Measurements from ENCODE around the gene NINJ2. TPM values are rescaled to one million over a fixed set of nuclear protein-coding genes. Genes with fewer than 3 reads are reported as not detected.
A peak's percentile ranks its signal among the peaks of the same experiment; 100 is the strongest.

NINJ2 gene
- total and polyA plus RNA-seq, 12 donors = 1.9 to 25.7 (median 8.3) TPM

GRCh38 chr12:627285-627684 lies 36.0 kb downstream of the NINJ2 start:
- WGBS, 2 donors = 93% methylated on average over 4 of the region's 4 CpGs
- peaks cover 16 to 84% (median 69%) of the 10 kb centered on the region in 9 donors for H3K4me1 ChIP-seq
- peak overlapping the region; percentile 36 to 95 (median 64) for H3K27ac ChIP-seq

GRCh38 chr12:625998-626397 lies 37.2 kb downstream of the NINJ2 start:
- 76 to 83% methylated on average over 3 of the region's 3 CpGs for WGBS, 2 donors
- no peaks in the 10 kb centered on the region for H3K9me3 ChIP-seq
- no peak for TF ChIP-seq CTCF (IDR thresholded peaks at IDR 0.05)
- no peak overlapping the region for H3K4me3 ChIP-seq
- H3K4me1 ChIP-seq = peaks cover 16 to 85% (median 64%) of the 10 kb centered on the region in 9 donors
- no peaks in the 10 kb centered on the region for H3K36me3 ChIP-seq
- peak overlapping the region in 9 of 10 donors; percentile 7 to 95 (median 49) for H3K27ac ChIP-seq
- H3K27me3 ChIP-seq = no peaks in the 10 kb centered on the region
- DNase-seq (no peak), ATAC-seq (peak in 3 of 8 donors; percentile 20 to 54 (median 34))
- intact Hi-C loops (cut with DNase I) = no loop called here

More at GRCh38 chr12:627285-627684, 36.0 kb downstream of the NINJ2 start:
- no peak for ATAC-seq
- no peak overlapping the region for H3K4me3 ChIP-seq
- no peaks in the 10 kb centered on the region for H3K27me3 ChIP-seq
- TF ChIP-seq CTCF (IDR thresholded peaks at IDR 0.05) = no peak
- no peak for DNase-seq
- H3K9me3 ChIP-seq = no peaks in the 10 kb centered on the region
- H3K36me3 ChIP-seq = no peaks in the 10 kb centered on the region
- intact Hi-C loops (cut with DNase I) = no loop called here

GRCh38 chr12:623865-624372 lies 39.3 kb downstream of the NINJ2 start:
- WGBS, 2 donors = 89 to 90% methylated on average over 4 of the region's 4 CpGs
- no peak for DNase-seq
- peaks cover 18 to 81% (median 55%) of the 10 kb centered on the region in 9 donors for H3K4me1 ChIP-seq
- H3K9me3 ChIP-seq = no peaks in the 10 kb centered on the region
- no peak overlapping the region for H3K4me3 ChIP-seq
- H3K36me3 ChIP-seq = no peaks in the 10 kb centered on the region
- no peak for ATAC-seq
- no peaks in the 10 kb centered on the region for H3K27me3 ChIP-seq
- intact Hi-C loops (cut with DNase I) = no loop called here
- no peak for TF ChIP-seq CTCF (IDR thresholded peaks at IDR 0.05)
- peak overlapping the region in 9 of 10 donors; percentile 62 to 91 (median 86) for H3K27ac ChIP-seq

GRCh38 chr12:623172-623864 lies 39.9 kb downstream of the NINJ2 start:
- ATAC-seq (peak; percentile 13 to 77 (median 52)), DNase-seq (peak in 1 of 2 donors; percentile 35)
- no peaks in the 10 kb centered on the region for H3K9me3 ChIP-seq
- TF ChIP-seq CTCF (IDR thresholded peaks at IDR 0.05) = no peak
- H3K27me3 ChIP-seq = no peaks in the 10 kb centered on the region
- intact Hi-C loops (cut with DNase I) = no loop called here
- peak overlapping the region; percentile 62 to 91 (median 82) for H3K27ac ChIP-seq
- peaks cover 12 to 80% (median 57%) of the 10 kb centered on the region in 9 donors for H3K4me1 ChIP-seq
- WGBS, 2 donors = 56 to 73% methylated on average over 6 of the region's 6 CpGs
- H3K36me3 ChIP-seq = no peaks in the 10 kb centered on the region
- H3K4me3 ChIP-seq = no peak overlapping the region
